Activated B cell treated with CpG ODN at 0.5 μM for 24 hours (primary cell): ENCODE measurements around the gene SSTR1. TPM values are rescaled to one million over a fixed set of nuclear protein-coding genes. Genes with fewer than 3 reads are reported as not detected.

Experiments
- ATAC-seq: fragments of 200-7000 bp; cut with Tn5 transposase; one replicate; pipeline ENCODE4 v1.10.0; 2021; ENCODE audit warnings: low read depth, mild to moderate bottlenecking, moderate library complexity
- CTCF ChIA-PET: fragments of 350-600 bp; sonication (Branson Sonifier 250); formaldehyde crosslinking; loops from one replicate; lab custom pipeline; 2021; ENCODE audit warnings: antibody characterized with exemption; lab: Charles Lee
- POLR2A ChIA-PET: fragments of 350-600 bp; sonication (Branson Sonifier 250); formaldehyde crosslinking; loops from one replicate; lab custom pipeline; 2021; ENCODE audit warnings: antibody characterized with exemption; lab: Charles Lee
- DNase-seq: peaks from one replicate; pipeline ENCODE4 v3.0.0; 2022
- H3K27ac Mint-ChIP-seq: one replicate; pipeline ENCODE4 v1.8.0; 2020; ENCODE audit warnings: mixed read lengths
- H3K27me3 Mint-ChIP-seq: one replicate; pipeline ENCODE4 v1.8.0; 2021; ENCODE audit warnings: mixed read lengths
- H3K36me3 Mint-ChIP-seq: one replicate; pipeline ENCODE4 v1.8.0; 2021; ENCODE audit warnings: low read depth, mixed read lengths
- H3K4me1 Mint-ChIP-seq: one replicate; pipeline ENCODE4 v1.8.0; 2021; ENCODE audit warnings: mixed read lengths
- H3K4me3 Mint-ChIP-seq: one replicate; pipeline ENCODE4 v1.8.0; 2020; ENCODE audit warnings: mild to moderate bottlenecking, mixed read lengths
- H3K9me3 Mint-ChIP-seq: one replicate; pipeline ENCODE4 v1.8.0; 2020; ENCODE audit warnings: mixed read lengths
- intact Hi-C: fragments of 100-400 bp; cut with micrococcal nuclease; formaldehyde crosslinking; loops from one replicate; pipeline ENCODE4 v1.15.1; 2024
- total RNA-seq: library from RNA; stranded (reverse); gene quantifications from 2 replicates; pipeline ENCODE4 v1.2.3, GENCODE V29; 2022
- TF ChIP-seq, protein P1 (sequence below): fragments of 200-600 bp; IDR thresholded peaks from one replicate; pipeline ENCODE4 v1.8.0; 2022; ENCODE audit warnings: antibody characterized with exemption, mild to moderate bottlenecking

The SSTR1 gene
- total RNA-seq, 1 donor from 2014 or later: not detected

DNA sequence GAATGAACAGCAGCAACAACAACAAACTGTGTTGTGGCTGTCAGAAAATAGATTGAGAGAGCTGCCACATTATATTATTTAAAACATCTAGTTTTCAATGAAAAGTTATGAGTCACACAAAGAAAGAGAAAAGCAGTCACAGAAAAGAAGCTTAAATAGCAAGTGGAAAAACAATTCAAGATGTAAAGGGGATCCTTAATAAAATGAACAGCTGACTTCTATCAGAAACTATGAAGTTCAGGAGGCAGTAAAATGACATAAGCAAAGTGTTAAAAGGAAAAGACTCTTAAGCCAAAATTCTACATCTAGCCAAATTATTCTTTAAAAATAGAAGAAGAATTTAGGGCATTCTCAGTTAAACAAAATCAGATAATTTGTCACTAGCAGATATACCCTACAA is 42.6 kb downstream of the SSTR1 start:
- ChIA-PET CTCF (no interaction called here), POLR2A (no interaction called here)
- H3K36me3 Mint-ChIP-seq: no peaks in the 10 kb centered on the region
- no peak overlapping the region for H3K4me3 Mint-ChIP-seq
- H3K4me1 Mint-ChIP-seq: no peaks in the 10 kb centered on the region
- ATAC-seq (no peak), DNase-seq (no peak)
- H3K9me3 Mint-ChIP-seq: no peaks in the 10 kb centered on the region
- TF ChIP-seq, protein P1, sequence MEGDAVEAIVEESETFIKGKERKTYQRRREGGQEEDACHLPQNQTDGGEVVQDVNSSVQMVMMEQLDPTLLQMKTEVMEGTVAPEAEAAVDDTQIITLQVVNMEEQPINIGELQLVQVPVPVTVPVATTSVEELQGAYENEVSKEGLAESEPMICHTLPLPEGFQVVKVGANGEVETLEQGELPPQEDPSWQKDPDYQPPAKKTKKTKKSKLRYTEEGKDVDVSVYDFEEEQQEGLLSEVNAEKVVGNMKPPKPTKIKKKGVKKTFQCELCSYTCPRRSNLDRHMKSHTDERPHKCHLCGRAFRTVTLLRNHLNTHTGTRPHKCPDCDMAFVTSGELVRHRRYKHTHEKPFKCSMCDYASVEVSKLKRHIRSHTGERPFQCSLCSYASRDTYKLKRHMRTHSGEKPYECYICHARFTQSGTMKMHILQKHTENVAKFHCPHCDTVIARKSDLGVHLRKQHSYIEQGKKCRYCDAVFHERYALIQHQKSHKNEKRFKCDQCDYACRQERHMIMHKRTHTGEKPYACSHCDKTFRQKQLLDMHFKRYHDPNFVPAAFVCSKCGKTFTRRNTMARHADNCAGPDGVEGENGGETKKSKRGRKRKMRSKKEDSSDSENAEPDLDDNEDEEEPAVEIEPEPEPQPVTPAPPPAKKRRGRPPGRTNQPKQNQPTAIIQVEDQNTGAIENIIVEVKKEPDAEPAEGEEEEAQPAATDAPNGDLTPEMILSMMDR: no peak
- no peak overlapping the region for H3K27ac Mint-ChIP-seq
- intact Hi-C loops: no loop called here
- H3K27me3 Mint-ChIP-seq: peaks cover 7% of the 10 kb centered on the region

DNA sequence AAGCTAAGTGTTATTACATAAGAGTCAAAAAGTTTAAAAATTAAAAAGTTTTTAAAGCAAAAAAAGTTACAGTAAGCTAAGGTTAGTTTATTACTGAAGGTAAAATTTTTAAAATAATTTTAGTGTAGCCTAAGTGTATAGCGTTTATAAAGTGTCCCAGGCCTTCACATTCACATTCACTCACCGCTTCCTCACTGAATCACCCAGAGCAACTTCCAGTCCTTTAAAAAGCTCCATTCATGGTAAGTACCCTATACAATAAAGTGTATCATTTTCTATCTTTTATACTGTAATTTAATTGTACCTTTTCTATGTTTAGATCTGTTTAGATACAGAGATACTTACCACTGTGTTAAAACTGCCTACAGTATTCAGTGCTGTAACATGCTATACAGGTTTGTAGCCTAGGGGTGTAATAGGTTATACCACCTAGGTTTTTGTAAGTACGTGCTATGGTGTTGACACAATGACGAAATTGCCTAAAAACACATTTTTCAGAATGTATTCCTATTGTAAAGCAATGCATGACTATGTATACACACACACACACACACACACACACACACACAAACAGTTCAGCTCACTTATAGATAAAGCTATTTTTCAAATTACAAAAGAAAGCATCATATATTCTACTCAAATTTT is 44.5 kb downstream of the SSTR1 start:
- Mint-ChIP-seq H3K4me1 (peaks cover 4% of the 10 kb centered on the region), H3K27ac (no peak overlapping the region), H3K27me3 (peaks cover 15% of the 10 kb centered on the region), H3K36me3 (no peaks in the 10 kb centered on the region), H3K9me3 (no peaks in the 10 kb centered on the region), H3K4me3 (no peak overlapping the region)
- intact Hi-C loops: no loop called here
- ChIA-PET POLR2A (no interaction called here), CTCF (no interaction called here)
- TF ChIP-seq, protein P1: no peak
- no peak for DNase-seq
- ATAC-seq: no peak

DNA sequence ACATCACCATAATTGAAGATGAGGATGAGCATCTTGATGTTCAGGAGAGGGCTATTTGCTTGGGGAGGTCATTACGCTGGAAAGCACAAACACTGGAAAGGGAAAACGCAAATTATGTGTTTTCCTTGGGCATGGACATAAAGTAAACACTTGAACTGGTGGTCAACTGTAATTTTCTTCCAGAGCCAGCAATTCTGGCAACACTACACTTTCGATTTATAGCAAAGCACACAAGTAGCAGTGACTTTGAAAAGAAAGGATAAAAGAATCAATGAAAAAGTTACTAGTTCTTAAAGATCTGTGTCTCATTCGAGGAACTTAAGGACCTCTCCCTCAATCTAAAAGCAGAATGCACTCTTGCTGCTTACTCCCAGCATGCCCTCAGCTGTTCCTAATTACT is 46.0 kb downstream of the SSTR1 start:
- no peak overlapping the region for H3K27ac Mint-ChIP-seq
- no peak for DNase-seq
- intact Hi-C loops: no loop called here
- no peaks in the 10 kb centered on the region for H3K36me3 Mint-ChIP-seq
- no peak for ATAC-seq
- H3K4me1 Mint-ChIP-seq: peaks cover 4% of the 10 kb centered on the region
- peaks cover 19% of the 10 kb centered on the region for H3K27me3 Mint-ChIP-seq
- H3K4me3 Mint-ChIP-seq: no peak overlapping the region
- H3K9me3 Mint-ChIP-seq: no peaks in the 10 kb centered on the region
- POLR2A ChIA-PET: no interaction called here
- TF ChIP-seq, protein P1: no peak
- CTCF ChIA-PET: no interaction called here

DNA sequence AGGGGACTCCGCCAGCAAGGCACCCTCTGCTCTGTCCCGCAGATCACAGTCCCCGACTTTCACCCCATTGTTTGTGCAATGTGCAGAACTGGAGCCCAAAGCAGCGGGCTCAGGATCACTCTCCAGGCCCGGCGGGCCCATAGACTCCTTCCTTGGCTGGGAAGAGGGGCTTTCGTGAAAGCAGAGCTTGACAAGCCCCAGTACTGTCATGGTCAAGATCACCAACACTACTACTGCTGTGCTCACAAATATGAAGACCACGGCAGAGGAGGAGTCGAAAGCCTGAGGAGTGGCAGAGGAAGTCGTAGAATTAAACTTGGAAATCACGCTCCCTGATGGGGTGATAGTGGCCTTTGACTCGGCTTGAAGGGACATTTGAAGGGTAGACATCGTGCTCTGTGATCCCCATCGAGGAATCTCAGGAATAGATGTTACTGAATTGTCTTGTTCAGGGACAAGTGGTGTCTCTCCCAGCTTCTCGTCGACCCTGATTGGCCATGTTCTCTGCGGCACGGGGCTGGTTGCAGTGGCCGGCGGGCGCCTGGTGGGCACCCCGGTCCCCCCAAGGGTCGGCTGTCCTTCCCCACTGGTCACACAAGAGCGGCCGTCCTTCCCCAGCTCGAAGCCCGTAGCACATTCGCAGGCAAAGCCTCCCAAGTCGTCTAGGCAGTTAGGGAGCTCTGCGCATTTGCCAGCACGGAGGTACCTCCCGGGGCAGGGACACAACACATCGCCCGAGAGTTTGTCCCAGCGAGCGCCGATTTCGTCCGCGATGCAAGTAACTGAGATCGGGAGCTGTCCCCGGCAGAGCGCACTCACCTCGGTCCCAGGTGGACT is 47.1 kb downstream of the SSTR1 start:
- no peak for ATAC-seq
- peaks cover 4% of the 10 kb centered on the region for H3K4me1 Mint-ChIP-seq
- intact Hi-C loops: no loop called here
- no peak for DNase-seq
- CTCF ChIA-PET: no interaction called here
- H3K27me3 Mint-ChIP-seq: peaks cover 19% of the 10 kb centered on the region
- no peaks in the 10 kb centered on the region for H3K36me3 Mint-ChIP-seq
- TF ChIP-seq, protein P1: no peak
- no peaks in the 10 kb centered on the region for H3K9me3 Mint-ChIP-seq
- H3K27ac Mint-ChIP-seq: no peak overlapping the region
- POLR2A ChIA-PET: no interaction called here
- no peak overlapping the region for H3K4me3 Mint-ChIP-seq

DNA sequence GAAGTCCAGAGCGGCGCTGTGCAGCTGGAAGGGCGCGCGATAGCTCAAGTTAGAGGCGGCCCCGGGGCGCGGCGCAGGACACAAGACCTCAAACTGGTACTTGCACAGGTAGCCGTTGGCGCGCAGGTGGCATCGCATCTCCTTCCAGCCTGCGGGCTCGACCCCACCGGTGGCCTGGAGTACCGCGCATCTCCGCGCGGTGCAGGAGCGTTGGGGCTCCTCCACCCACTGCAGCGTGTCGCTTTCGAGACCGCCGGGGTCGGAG is 47.6 kb downstream of the SSTR1 start:
- Mint-ChIP-seq H3K27me3 (peaks cover 19% of the 10 kb centered on the region), H3K9me3 (no peaks in the 10 kb centered on the region), H3K4me3 (no peak overlapping the region), H3K4me1 (peaks cover 4% of the 10 kb centered on the region), H3K27ac (no peak overlapping the region), H3K36me3 (no peaks in the 10 kb centered on the region)
- ATAC-seq: no peak
- intact Hi-C loops: no loop called here
- ChIA-PET POLR2A (no interaction called here), CTCF (no interaction called here)
- DNase-seq: no peak
- TF ChIP-seq, protein P1: no peak
